Liver (tissue), 3 donors: ENCODE results near the gene CCNL1.

ENCODE experiments used
- ATF3 ChIP-seq: IDR thresholded peaks from 2 replicates; pipeline ENCODE4 v1.6.1; 2016; ENCODE audit warnings: antibody characterized with exemption
- CTCF ChIP-seq: fragments of 150-350 bp; IDR thresholded peaks from 2 replicates; pipeline ENCODE4 v1.5.1; 2017; ENCODE audit warnings: improper control_type of control experiment, low read depth, low read length; ENCODE audit not compliant: missing input control
- HNF4A ChIP-seq, 2 donors: conservative IDR thresholded peaks; 2 replicates each; pipeline ENCODE4 v1.6.1; 2016; ENCODE audit warnings: antibody characterized with exemption in 2 of 2, mild to moderate bottlenecking in 2 of 2
- HNF4G ChIP-seq: IDR thresholded peaks from 2 replicates; pipeline ENCODE4 v1.6.1; 2016; ENCODE audit warnings: antibody characterized with exemption
- JUND ChIP-seq, 2 donors: IDR thresholded peaks; 2 replicates each; pipeline ENCODE4 v1.6.1; 2016; ENCODE audit warnings: antibody characterized with exemption in 2 of 2
- MAX ChIP-seq: IDR thresholded peaks from 2 replicates; pipeline ENCODE4 v1.6.1; 2016; ENCODE audit warnings: antibody characterized with exemption
- RAD21 ChIP-seq, 2 donors: IDR thresholded peaks; 2 replicates each; pipeline ENCODE4 v1.6.1; 2016; ENCODE audit warnings: antibody characterized with exemption in 2 of 2, mild to moderate bottlenecking in 2 of 2
- REST ChIP-seq: IDR thresholded peaks from 2 replicates; pipeline ENCODE4 v1.6.1; 2016; ENCODE audit warnings: antibody characterized with exemption, mild to moderate bottlenecking
- RXRA ChIP-seq, 2 donors: IDR thresholded peaks; 2 replicates each; pipeline ENCODE4 v1.6.1; 2017 to 2018; ENCODE audit warnings: antibody characterized with exemption in 2 of 2, mild to moderate bottlenecking in 1 of 2
- SP1 ChIP-seq: IDR thresholded peaks from 2 replicates; pipeline ENCODE4 v1.6.1; 2018; ENCODE audit warnings: antibody characterized with exemption, mild to moderate bottlenecking
- TAF1 ChIP-seq: conservative IDR thresholded peaks from 2 replicates; pipeline ENCODE4 v1.6.1; 2016; ENCODE audit warnings: antibody characterized with exemption, mild to moderate bottlenecking
- ZBTB33 ChIP-seq: IDR thresholded peaks from 2 replicates; pipeline ENCODE4 v1.6.1; 2016; ENCODE audit warnings: antibody characterized with exemption
- donor health status: healthy.
- donor health status: healthy.

- no peak for TF ChIP-seq CTCF
- TF ChIP-seq HNF4A (conservative IDR thresholded peaks at IDR 0.05), result no peak
- TF ChIP-seq HNF4G, result no peak
- TF ChIP-seq ATF3, result no peak
- no peak for TF ChIP-seq JUND (IDR thresholded peaks at IDR 0.05)
- no peak for TF ChIP-seq REST
- TF ChIP-seq RAD21 (IDR thresholded peaks at IDR 0.05), result no peak
- TF ChIP-seq MAX, result no peak
- TF ChIP-seq RXRA (IDR thresholded peaks at IDR 0.05), result no peak
- no peak for TF ChIP-seq ZBTB33
- no peak for TF ChIP-seq SP1
- TF ChIP-seq TAF1, result no peak
These were observed 54.9 kb downstream of the CCNL1 start for GRCh38 chr3:157104928-157105652.
